SJSA1 (cell line): ENCODE measurements around the gene OSGEPL1. TPM values are rescaled to one million over a fixed set of nuclear protein-coding genes. Genes with fewer than 3 reads are reported as not detected.
A peak's percentile ranks its signal among the peaks of the same experiment; 100 is the strongest.

Experiments
- DNase-seq, 2 experiments: peaks; one replicate each; pipeline ENCODE4 v3.0.0-alpha.2; 2015 to 2020; ENCODE audit warnings: low spot score in 2 of 2, low read depth in 1 of 2
- H3K27ac ChIP-seq: fragments of 250-450 bp; sonication (Bioruptor Pico); 2 replicates; pipeline ENCODE4 v1.5.1; 2020; ENCODE audit warnings: mild to moderate bottlenecking, moderate library complexity
- H3K27me3 ChIP-seq: fragments of 250-450 bp; sonication (Bioruptor Pico); replicated peaks from 2 replicates; pipeline ENCODE4 v1.5.1; 2020; ENCODE audit warnings: mild to moderate bottlenecking, moderate library complexity
- H3K36me3 ChIP-seq: fragments of 250-450 bp; sonication (Bioruptor Pico); 2 replicates; pipeline ENCODE4 v1.5.1; 2020; ENCODE audit warnings: mild to moderate bottlenecking
- H3K4me1 ChIP-seq: fragments of 250-450 bp; sonication (Bioruptor Pico); replicated peaks from 2 replicates; pipeline ENCODE4 v1.6.1; 2021; ENCODE audit warnings: mild to moderate bottlenecking
- H3K4me3 ChIP-seq: fragments of 250-450 bp; sonication (Bioruptor Pico); 2 replicates; pipeline ENCODE4 v1.5.1; 2020; ENCODE audit warnings: mild to moderate bottlenecking
- H3K9me3 ChIP-seq: fragments of 250-450 bp; sonication (Bioruptor Pico); replicated peaks from 2 replicates; pipeline ENCODE4 v1.5.1; 2020; ENCODE audit warnings: mild to moderate bottlenecking
- total RNA-seq: library from RNA; depleted of rRNA; stranded (reverse); fragments of >200 nt; shearing (Covaris generic); gene quantifications from 2 replicates; pipeline ENCODE4 v1.2.3, GENCODE V29; 2014; rRNA removed

OSGEPL1 gene
- total RNA-seq, 1 experiment from 2014 or later, result 15.9 TPM

GRCh38 chr2:189709501-189710221, 52.9 kb downstream of the OSGEPL1 start:
- H3K36me3 ChIP-seq, result 0 out of 2 replicates have a peak, but pooled peaks cover 3% of the 10 kb centered on the region
- no peaks in the 10 kb centered on the region for H3K4me1 ChIP-seq
- DNase-seq, result no peak
- H3K9me3 ChIP-seq, result peaks cover 2% of the 10 kb centered on the region; the same call in 1 of the 2 replicates
- H3K4me3 ChIP-seq, result no peak overlapping the region
- H3K27ac ChIP-seq, result no peak overlapping the region
- no peaks in the 10 kb centered on the region for H3K27me3 ChIP-seq

- Histone ChIP-seq H3K4me1 (no peaks in the 10 kb centered on the region), H3K27ac (no peak overlapping the region), H3K36me3 (0 out of 2 replicates have a peak, but pooled peaks cover 3% of the 10 kb centered on the region), H3K9me3 (no peaks in the 10 kb centered on the region), H3K4me3 (no peak overlapping the region), H3K27me3 (no peaks in the 10 kb centered on the region)
- no peak for DNase-seq
Measured at GRCh38 chr2:189702071-189702470, 60.5 kb downstream of the OSGEPL1 start.

GRCh38 chr2:189700681-189701080, 61.9 kb downstream of the OSGEPL1 start:
- Histone ChIP-seq H3K9me3 (no peaks in the 10 kb centered on the region), H3K27me3 (no peaks in the 10 kb centered on the region), H3K27ac (no peak overlapping the region), H3K4me1 (no peaks in the 10 kb centered on the region), H3K4me3 (no peak overlapping the region), H3K36me3 (0 out of 2 replicates have a peak, but pooled peaks cover 3% of the 10 kb centered on the region)
- DNase-seq, result no peak

- H3K4me3 ChIP-seq, result no peak overlapping the region
- H3K36me3 ChIP-seq, result no peaks in the 10 kb centered on the region
- no peak overlapping the region for H3K27ac ChIP-seq
- no peaks in the 10 kb centered on the region for H3K9me3 ChIP-seq
- DNase-seq, result peak in 1 of 2 experiments; percentile 28
- no peaks in the 10 kb centered on the region for H3K27me3 ChIP-seq
- no peaks in the 10 kb centered on the region for H3K4me1 ChIP-seq
Measured at GRCh38 chr2:189698020-189698887, 64.3 kb downstream of the OSGEPL1 start.

Other genes with a start within 250 kb of the OSGEPL1 start
- 0.87 TPM in 1 of 2 replicates, not detected in the other for gene SLC40A1, start 182.0 kb downstream of the OSGEPL1 start, total RNA-seq
- 58.3 and 62.4 TPM in 2 replicates for gene ASNSD1, start 101.3 kb downstream of the OSGEPL1 start, total RNA-seq
- gene ANKAR, start 88.1 kb downstream of the OSGEPL1 start, total RNA-seq, result 0.44 and 7.1 TPM in 2 replicates
- 94.5 and 109 TPM in 2 replicates for gene ORMDL1, start 21.5 kb upstream of the OSGEPL1 start, total RNA-seq
- gene PMS1, start 21.7 kb upstream of the OSGEPL1 start, total RNA-seq, result 23.4 and 27.9 TPM in 2 replicates